GM19351 (cell line): ENCODE measurements around the gene MAU2.
"Not testable (repeated sequence)": the region's sequence is repeated elsewhere in the genome, so short reads cannot be mapped to it uniquely, and the experiment has no call there.

Experiments
- ATAC-seq: cut with Tn5 transposase; IDR thresholded peaks from one replicate; pipeline ENCODE4 v1.9.1; 2021; ENCODE audit warnings: mild to moderate bottlenecking, moderate library complexity; ENCODE audit not compliant: unreplicated experiment

Gene MAU2

GRCh38 chr19:19345232-19345631, 24.6 kb downstream of the MAU2 start:
- no peak for ATAC-seq

DNA sequence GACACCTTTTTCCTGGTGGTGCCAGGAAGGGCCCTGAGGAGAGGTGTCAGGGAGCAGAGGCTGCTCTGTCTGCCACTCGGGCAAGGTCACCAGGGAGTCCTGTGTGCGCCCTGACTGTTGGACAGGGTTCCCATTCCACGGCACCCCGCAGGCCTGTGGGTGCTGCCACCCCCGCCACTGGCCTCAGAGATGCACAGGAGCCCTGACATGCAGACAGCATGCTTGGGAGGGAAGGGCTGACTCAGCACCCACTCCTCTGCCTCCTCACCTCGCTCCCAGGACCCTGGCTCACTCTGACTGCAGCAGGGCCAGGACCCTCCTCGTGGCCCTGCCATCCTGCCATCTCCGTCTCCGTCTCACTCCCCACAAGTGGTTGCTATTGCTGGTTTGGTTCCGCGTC, 25.3 kb downstream of the MAU2 start:
- no peak for ATAC-seq

DNA sequence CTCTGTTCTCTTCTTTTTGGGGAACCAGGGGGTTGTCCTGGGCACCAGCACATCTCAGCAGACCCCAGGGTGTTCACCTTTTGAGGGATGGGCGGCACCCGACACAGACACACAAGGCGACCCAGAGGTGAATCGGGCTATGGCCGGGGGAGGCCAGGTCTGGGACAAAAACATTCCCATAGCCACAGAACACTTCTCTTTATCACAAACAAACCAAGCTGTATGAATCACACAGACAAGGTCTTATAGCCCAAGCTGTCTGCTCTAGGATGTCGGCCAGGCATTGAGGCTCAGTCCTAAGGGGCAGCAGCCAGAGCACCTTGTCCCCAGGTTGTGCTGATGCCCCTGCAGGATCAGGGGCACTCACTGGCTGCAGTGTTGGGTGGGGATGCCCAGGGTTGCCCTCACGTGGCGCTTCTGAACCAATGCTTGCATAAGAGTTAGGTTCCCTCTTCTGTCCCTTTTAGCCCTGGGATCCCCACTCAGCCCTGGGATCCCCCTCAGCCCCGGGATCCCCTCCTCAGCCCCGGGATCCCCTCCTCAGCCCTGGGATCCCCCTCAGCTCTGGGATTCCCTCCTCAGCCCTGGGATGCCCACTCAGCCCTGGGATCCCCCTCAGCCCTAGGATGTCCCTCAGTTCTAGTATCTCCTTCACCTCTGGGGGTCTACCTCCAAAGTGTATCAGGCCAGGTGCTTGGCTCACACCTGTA, 26.9 kb downstream of the MAU2 start:
- no peak for ATAC-seq

GRCh38 chr19:19348266-19348665, 27.6 kb downstream of the MAU2 start:
- ATAC-seq: no peak

DNA sequence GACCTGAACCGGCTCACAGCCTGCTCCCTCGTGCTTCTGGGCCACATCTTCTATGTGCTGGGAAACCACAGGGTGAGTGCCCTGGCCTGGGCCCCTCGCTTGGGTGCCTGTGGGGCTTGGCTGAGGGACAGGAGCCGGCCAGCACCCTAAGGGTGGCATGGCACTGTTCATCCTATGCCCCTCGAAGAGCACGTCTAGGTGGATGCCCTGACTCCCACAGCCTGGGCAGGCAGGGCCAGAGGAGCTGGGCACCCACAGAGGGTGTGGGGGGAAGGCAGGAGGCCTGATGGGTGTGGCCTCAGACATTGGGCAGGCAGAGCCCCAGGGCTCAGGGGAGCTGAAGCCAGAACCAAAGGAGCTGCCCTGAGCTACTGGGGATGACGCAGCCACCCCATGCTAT, 28.7 kb downstream of the MAU2 start:
- no peak for ATAC-seq

GRCh38 chr19:19350756-19351155, 30.1 kb downstream of the MAU2 start:
- not testable (repeated sequence) for ATAC-seq

- ATAC-seq: no peak
These were observed 32.2 kb downstream of the MAU2 start for GRCh38 chr19:19352823-19353222.

GRCh38 chr19:19354007-19354406, 33.4 kb downstream of the MAU2 start:
- ATAC-seq: no peak

DNA sequence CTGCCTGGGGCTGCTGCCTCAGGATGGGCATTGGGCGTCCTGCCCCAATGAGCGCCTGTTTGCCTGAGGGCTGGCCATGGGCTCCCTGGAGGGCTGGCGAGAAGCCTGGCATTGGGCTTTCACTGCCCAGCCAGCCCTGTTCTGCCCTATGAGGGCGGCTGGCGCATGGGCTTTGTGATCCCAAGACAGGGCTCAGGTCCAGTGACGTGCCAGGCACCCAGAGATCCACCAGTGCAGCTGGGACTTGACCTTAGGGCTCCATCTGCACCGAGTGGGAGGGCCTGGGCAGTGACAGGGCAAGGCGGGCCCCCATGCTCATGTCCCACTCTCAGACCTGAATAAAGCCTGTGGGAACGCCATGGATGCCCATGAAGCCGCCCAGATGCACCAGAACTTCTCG, 34.3 kb downstream of the MAU2 start:
- no peak for ATAC-seq

DNA sequence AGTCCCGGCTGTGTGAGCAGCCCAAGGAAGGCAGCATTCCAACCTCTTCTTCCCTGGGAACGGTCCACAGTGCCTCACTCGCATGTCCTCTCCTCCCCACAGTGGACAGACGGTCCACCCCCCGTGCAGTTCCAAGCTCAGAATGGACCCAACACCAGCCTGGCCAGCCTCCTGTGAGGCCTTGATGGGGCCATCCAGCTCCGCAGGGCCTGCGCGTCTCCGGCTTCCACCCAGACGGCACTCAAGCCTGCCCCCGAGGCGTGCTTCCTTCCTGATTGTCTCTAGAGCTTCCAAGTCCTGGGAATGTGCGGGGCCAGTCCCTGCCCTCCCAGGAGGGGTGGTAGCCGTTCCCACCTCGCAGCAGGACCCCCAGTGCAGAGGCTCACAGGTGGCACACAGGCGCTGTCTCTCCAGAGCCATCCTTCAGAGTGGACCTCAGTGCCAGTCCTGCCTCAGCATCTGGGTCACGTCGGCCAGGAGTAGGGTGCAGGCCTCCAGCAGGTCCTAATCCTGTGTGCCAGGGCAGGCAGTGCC, 35.0 kb downstream of the MAU2 start:
- no peak for ATAC-seq

- no peak for ATAC-seq
These were observed 35.9 kb downstream of the MAU2 start for GRCh38 chr19:19356500-19356899.

DNA sequence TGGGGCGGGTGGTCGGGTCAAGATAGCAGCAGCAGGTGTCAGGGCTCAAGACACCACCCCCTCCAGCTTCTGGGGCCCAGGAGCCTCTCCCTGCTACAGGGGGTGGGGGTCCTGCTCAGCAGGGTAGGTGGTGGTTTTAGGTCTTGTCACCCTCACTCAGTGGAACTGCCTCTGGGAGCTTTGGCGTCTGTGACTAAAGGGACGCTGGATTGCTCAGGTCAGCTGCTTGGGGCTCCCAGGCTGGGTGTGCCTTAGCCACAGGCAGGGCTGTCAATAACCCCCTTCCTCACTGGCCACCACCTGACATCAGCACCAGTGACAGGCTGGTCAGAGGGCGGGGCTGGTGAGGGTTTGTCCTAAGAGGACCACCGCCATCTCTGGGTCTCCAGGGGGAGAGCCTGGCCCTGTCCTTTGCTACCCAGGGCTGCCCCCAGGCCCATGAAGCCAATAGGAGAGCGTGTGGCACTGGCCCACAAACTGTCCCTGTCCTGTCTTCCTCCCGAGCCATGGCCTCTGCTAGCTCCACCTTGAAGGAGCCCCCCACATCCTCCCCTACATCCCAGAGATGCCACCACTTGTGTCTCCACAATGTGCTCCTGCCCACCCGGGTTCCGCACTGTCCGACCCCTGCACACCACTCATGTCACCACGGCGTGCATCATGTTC, 36.4 kb downstream of the MAU2 start:
- no peak for ATAC-seq

DNA sequence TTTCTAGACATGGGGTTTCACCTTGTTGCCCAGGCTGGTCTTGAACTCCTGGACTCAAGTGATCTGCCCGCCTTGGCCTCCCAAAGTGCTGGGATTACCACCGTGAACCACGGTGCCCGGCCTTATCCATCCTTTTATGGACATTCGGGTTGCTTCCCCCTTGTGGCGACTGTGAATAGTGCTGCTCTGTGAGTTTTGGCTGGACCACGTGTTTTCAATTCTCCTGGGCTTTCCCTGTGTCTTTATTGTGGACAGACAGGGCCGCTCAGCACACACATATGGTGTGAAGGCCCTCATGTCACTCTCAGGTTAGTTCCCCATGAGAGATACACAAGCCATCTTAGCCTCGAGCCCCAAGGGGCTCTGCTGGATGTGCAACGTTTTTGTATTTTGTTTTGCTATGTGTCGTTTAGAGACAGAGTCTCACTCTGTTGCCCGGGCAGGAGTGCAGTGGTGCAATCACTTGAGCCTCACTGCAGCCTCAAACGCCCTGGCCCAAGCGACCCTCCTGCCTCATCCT, 40.5 kb downstream of the MAU2 start:
- peak; percentile 72 for ATAC-seq

GRCh38 chr19:19362075-19362474, 41.4 kb downstream of the MAU2 start:
- ATAC-seq: no peak

DNA sequence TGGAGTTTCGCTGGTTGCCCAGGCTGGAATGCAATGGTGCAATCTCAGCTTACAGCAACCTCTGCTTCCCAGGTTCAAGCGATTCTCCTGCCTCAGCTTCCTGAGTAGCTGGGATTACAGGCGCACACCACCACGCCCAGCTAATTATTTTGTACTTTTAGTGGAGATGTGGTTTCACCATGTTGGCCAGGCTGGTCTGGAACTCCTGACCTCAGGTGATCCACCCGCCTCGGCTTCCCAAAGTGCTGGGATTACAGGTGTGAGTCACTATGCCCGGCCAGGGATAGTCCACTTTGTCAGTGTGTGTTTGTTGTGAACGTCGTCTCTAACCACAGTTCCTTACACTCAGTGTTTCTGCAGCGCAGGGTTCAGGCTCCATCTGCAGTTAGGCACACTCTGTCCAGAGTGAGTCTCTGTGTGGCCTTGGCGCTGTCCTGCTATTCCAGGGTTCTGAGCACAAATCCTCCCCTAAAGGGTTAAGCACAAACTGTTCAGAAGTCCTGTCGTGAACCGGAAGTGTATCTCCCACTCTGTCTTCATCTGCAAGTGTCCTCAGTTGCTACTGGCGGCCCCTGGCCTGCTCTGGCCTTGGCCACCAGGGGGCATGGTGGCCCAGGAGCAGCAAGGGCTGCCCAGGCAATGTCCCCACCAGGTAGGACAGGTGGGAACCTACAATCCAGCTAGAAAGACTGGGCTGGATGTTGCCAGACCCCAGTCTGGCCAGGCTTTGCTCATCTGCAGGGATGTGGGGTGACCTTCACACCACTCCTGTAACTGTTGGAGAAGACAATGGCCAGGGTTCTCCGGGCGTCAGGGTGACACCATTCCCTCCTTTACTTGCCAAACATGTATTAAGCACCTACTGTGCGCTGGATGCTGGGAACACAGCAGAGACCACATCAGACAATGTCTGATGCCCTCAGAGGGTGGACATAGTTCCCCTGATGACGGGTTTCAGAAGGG, 46.1 kb downstream of the MAU2 start:
- peak; percentile 87 for ATAC-seq

DNA sequence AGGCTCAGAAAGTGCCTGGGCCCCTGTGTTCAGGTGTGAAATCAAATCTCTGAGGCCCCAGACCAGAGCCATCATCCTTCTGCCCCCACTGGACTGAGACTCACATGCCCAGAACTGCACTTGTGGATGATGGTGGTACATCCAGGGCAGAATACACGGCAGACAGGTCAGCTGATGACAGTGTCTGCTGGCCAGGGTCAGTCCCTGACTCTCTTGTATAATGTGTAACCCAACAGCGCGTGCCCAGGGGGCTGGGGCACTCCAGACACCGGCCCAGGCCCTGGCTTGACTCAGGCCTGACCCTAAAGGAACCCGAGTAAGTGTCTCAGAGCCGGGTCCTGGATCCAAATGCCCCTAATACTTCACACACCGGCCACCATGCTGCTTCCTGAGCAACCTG, 47.5 kb downstream of the MAU2 start:
- no peak for ATAC-seq

DNA sequence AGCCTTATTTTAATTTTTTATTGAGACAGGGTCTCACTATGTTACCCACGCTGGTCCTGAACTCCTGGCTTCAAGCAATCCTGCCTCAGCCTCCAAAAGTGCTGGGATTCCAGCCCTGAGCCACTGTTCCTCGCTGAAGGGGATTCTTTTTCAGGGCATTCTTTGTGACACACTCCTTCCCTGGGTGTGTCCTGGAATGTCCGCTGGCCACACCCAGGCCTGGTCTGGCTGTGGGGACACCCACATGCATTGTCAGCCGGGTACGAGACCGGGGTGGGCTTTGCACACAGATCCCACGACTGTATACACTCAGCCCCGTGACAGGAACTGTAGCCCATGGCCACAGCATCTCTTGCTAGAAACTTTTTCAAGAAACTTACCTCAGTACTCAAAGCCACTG, 50.4 kb downstream of the MAU2 start:
- ATAC-seq: no peak

- peak; percentile 96 for ATAC-seq
These were observed 52.2 kb downstream of the MAU2 start for GRCh38 chr19:19372656-19373416.

- no peak for ATAC-seq
These were observed 58.9 kb downstream of the MAU2 start for GRCh38 chr19:19379527-19379926.

- not testable (repeated sequence) for ATAC-seq
These were observed 59.7 kb downstream of the MAU2 start for GRCh38 chr19:19380316-19380715.
